Colonic mucosa (tissue), 4 donors: ENCODE results near the gene DOK4. TPM values are rescaled to one million over a fixed set of nuclear protein-coding genes. Genes with fewer than 3 reads are reported as not detected.

Experiments
- DNase-seq: peaks from one replicate; pipeline ENCODE4 v3.0.0-alpha.2; 2020
- H3K27ac ChIP-seq: fragments of 200-600 bp; one replicate; pipeline ENCODE4 v1.8.0; 2021
- H3K27me3 ChIP-seq: fragments of 200-600 bp; one replicate; pipeline ENCODE4 v1.8.0; 2021
- H3K36me3 ChIP-seq: fragments of 200-600 bp; one replicate; pipeline ENCODE4 v1.8.0; 2021
- H3K4me1 ChIP-seq: fragments of 200-600 bp; one replicate; pipeline ENCODE4 v1.8.0; 2021; ENCODE audit warnings: mild to moderate bottlenecking
- H3K4me3 ChIP-seq: fragments of 200-600 bp; one replicate; pipeline ENCODE4 v1.8.0; 2021
- H3K9ac ChIP-seq, 2 donors: one replicate each; pipeline ENCODE4 v1.7.0; 2013; ENCODE audit warnings: control low read depth in 2 of 2, low read depth in 2 of 2, low read length in 2 of 2
- H3K9me3 ChIP-seq: fragments of 200-600 bp; one replicate; pipeline ENCODE4 v1.8.0; 2021
- intact Hi-C: fragments of 100-400 bp; cut with DNase I; formaldehyde crosslinking; loops from one replicate; pipeline ENCODE4 v1.14.1; 2022
- total RNA-seq, 2 donors: library from RNA; stranded (reverse); fragmentation: NEBNext Ultra II Directional in 1 of 2; extraction: Animal tissue kit (Norgen Biotek cat#: 25700) in 1 of 2; gene quantifications; one replicate each; pipeline ENCODE4 v1.2.1, GENCODE V29; 2021
- TF ChIP-seq, protein P1 (sequence below): fragments of 200-600 bp; IDR thresholded peaks from one replicate; pipeline ENCODE4 v1.8.0; 2022; ENCODE audit warnings: antibody characterized with exemption, mild to moderate bottlenecking
- donor health status: healthy.
- donor health status: DM: no; HTN: no; CAD: no.
- donor health status: DM: no; HTN: no; CAD: no.

DOK4 gene
- total RNA-seq, 2 donors from 2014 or later, result 121 to 141 TPM

DNA sequence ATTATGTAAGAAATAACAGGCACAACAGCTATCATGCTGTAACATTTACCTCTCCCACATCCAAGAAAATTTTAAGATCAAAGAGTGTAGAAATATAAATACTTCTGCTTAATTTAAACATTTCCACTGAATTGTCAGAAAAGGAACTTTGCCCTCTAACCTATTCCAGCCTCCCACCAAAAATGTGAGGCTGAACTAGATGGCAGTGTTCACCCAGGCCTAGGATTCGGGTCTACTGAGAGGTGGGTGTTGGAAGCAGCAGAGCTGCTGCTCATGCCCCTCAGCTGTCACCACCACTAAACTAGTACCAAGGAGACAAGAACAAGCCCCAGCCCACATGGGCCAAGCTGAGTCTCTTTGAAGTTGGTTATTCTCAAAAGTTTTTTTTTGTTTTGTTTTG is 50.5 kb downstream of the DOK4 start:
- Histone ChIP-seq H3K36me3 (peaks cover 20% of the 10 kb centered on the region), H3K4me1 (no peaks in the 10 kb centered on the region), H3K9me3 (no peaks in the 10 kb centered on the region), H3K4me3 (no peak overlapping the region), H3K9ac (no peak overlapping the region), H3K27me3 (no peaks in the 10 kb centered on the region), H3K27ac (no peak overlapping the region)
- intact Hi-C loops, result no loop called here
- DNase-seq, result no peak
- TF ChIP-seq, protein P1, sequence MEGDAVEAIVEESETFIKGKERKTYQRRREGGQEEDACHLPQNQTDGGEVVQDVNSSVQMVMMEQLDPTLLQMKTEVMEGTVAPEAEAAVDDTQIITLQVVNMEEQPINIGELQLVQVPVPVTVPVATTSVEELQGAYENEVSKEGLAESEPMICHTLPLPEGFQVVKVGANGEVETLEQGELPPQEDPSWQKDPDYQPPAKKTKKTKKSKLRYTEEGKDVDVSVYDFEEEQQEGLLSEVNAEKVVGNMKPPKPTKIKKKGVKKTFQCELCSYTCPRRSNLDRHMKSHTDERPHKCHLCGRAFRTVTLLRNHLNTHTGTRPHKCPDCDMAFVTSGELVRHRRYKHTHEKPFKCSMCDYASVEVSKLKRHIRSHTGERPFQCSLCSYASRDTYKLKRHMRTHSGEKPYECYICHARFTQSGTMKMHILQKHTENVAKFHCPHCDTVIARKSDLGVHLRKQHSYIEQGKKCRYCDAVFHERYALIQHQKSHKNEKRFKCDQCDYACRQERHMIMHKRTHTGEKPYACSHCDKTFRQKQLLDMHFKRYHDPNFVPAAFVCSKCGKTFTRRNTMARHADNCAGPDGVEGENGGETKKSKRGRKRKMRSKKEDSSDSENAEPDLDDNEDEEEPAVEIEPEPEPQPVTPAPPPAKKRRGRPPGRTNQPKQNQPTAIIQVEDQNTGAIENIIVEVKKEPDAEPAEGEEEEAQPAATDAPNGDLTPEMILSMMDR, result no peak

DNA sequence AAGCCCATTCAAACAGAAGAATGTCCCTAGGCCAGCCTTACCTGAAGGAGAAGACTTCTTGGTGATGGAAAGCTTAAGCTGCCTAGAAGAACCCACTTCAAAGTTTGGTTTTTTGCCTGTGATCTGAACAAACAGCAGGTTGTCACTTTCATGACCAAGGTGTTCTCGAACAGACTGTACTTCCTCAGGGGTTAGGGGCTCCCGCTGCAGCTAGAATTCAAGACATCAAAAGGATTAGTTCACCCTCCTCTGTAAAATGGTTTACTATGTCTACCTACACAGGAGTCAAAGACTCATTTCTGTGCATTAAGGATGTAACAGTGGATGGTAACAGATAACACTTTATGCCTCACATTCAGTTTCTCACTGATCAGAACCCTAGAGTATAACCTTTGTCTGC is 52.3 kb downstream of the DOK4 start:
- Histone ChIP-seq H3K9ac (no peak overlapping the region), H3K4me1 (no peaks in the 10 kb centered on the region), H3K27ac (no peak overlapping the region), H3K36me3 (peaks cover 30% of the 10 kb centered on the region), H3K4me3 (no peak overlapping the region), H3K9me3 (no peaks in the 10 kb centered on the region), H3K27me3 (no peaks in the 10 kb centered on the region)
- intact Hi-C loops, result no loop called here
- TF ChIP-seq, protein P1, result no peak
- DNase-seq, result no peak

DNA sequence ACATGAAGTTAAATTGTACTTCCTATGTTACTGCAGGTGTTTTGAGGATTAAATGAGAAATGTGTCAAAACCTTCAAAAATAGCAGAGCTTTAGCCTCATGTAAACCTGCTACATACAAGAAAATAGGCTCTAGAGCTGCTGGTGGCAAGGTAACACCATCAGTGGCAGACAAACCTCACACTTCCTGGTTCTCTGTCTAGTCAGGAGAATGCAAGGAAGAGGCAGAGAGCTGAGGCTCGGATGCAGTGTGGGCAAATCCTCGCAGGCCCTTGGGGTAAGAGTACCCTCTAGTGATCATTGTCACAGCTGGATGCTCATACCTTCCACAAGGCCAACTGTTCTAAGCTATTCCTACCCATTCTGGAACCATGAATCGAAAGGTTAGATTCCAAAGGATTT is 53.3 kb downstream of the DOK4 start:
- Histone ChIP-seq H3K27ac (no peak overlapping the region), H3K9ac (no peak overlapping the region), H3K9me3 (no peaks in the 10 kb centered on the region), H3K27me3 (no peaks in the 10 kb centered on the region), H3K36me3 (peaks cover 30% of the 10 kb centered on the region), H3K4me1 (no peaks in the 10 kb centered on the region), H3K4me3 (no peak overlapping the region)
- intact Hi-C loops, result no loop called here
- TF ChIP-seq, protein P1, result no peak
- no peak for DNase-seq

DNA sequence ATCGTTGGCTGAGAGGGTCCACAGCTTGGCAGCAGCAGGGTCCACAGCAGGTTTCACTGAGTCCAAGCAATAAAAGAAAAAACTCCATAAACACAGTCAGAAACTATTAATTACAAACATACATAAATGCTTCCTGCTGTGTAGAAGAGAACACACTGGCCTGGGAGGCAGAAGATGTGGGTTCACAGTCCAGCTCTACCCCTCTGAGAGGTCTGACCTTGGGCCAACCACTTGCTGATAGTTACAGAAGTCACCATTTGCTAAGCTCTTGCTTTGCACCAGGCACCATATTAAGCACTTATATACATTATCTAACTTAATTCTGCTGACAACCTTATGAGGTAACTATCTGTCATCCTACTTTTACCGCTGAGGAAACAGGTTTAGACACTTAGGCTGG is 53.8 kb downstream of the DOK4 start:
- Histone ChIP-seq H3K27me3 (no peaks in the 10 kb centered on the region), H3K4me3 (no peak overlapping the region), H3K36me3 (peaks cover 30% of the 10 kb centered on the region), H3K27ac (no peak overlapping the region), H3K9me3 (no peaks in the 10 kb centered on the region), H3K4me1 (no peaks in the 10 kb centered on the region), H3K9ac (no peak overlapping the region)
- intact Hi-C loops, result no loop called here
- DNase-seq, result no peak
- TF ChIP-seq, protein P1, result no peak

DNA sequence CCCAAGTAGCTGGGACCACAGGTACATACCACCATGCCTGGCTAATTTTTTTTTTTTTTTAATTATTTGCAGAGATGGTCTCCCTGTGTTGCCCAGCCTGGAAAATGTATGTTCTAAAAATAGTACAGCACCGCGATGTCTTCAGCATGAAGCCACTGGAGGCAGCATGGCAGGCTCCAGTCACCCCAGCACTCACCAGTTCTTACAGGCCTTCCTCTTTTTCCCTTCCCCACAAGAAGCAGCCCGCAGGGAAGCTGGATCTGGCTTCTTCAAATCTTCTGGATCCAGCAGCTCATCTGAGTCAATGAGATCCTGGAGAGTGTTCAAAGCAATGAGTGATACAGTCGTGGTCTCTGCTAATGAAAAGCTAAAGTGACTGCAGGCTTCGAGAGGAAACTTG is 55.3 kb downstream of the DOK4 start:
- Histone ChIP-seq H3K36me3 (peaks cover 30% of the 10 kb centered on the region), H3K4me1 (no peaks in the 10 kb centered on the region), H3K9me3 (no peaks in the 10 kb centered on the region), H3K27ac (no peak overlapping the region), H3K9ac (no peak overlapping the region), H3K27me3 (no peaks in the 10 kb centered on the region), H3K4me3 (no peak overlapping the region)
- DNase-seq, result no peak
- intact Hi-C loops, result no loop called here
- TF ChIP-seq, protein P1, result no peak

DNA sequence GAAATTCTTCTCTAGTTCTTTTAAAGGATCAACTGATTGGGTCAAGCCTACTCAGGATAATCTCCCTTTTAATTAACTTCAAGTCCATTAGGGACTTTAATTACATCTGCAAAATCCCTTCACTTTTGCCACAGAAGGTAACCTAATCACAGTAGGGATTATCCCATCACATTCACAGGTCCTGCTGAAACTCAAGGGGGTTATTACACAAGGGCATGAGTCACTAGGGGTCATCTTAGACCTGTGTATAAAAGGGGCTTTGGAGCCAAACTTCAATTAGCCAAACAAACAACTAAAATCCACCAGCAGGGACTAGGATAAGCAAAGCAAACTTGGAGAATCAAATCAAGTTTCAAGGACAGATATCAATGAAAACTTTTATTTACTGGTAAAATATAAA is 58.5 kb downstream of the DOK4 start:
- Histone ChIP-seq H3K4me3 (no peak overlapping the region), H3K27ac (no peak overlapping the region), H3K4me1 (no peaks in the 10 kb centered on the region), H3K27me3 (no peaks in the 10 kb centered on the region), H3K9ac (no peak overlapping the region), H3K9me3 (no peaks in the 10 kb centered on the region), H3K36me3 (peaks cover 14% of the 10 kb centered on the region)
- no peak for DNase-seq
- TF ChIP-seq, protein P1, result no peak
- intact Hi-C loops, result no loop called here
